Measurements from ENCODE around the gene HYAL3.

DNA sequence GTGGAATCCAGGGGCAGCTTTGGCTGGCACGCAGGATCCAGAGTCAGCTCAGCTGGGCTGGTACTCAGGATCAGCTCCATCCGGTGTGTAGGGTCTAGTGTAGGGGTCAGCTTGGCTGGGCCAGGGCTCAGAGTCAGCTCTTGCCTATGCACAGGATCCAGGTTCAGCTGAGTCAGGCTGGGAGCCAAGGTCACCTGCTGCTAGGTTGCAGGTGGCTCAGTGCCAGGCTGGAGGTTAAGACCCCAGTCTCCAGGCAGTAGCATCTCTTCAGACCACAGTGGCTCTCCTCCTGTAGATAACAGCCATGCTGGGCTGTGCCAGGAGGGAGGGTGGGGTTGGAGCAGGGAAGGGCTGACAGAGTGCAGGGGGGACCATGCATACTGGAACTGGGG lies 1.8 kb downstream of the HYAL3 start:
- TF ChIP-seq, protein P1, sequence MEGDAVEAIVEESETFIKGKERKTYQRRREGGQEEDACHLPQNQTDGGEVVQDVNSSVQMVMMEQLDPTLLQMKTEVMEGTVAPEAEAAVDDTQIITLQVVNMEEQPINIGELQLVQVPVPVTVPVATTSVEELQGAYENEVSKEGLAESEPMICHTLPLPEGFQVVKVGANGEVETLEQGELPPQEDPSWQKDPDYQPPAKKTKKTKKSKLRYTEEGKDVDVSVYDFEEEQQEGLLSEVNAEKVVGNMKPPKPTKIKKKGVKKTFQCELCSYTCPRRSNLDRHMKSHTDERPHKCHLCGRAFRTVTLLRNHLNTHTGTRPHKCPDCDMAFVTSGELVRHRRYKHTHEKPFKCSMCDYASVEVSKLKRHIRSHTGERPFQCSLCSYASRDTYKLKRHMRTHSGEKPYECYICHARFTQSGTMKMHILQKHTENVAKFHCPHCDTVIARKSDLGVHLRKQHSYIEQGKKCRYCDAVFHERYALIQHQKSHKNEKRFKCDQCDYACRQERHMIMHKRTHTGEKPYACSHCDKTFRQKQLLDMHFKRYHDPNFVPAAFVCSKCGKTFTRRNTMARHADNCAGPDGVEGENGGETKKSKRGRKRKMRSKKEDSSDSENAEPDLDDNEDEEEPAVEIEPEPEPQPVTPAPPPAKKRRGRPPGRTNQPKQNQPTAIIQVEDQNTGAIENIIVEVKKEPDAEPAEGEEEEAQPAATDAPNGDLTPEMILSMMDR (IDR thresholded peaks at IDR 0.05; ENCODE audit: insufficient read depth, low read depth, low read length) = no peak
- TF ChIP-seq EZH2 (IDR thresholded peaks at IDR 0.05; ENCODE audit: insufficient read depth, low read length) = no peak

Measured in astrocyte (in vitro differentiated cells and primary cell).